GM18499 (cell line): ENCODE results near the gene SMC1B.
"Not testable (repeated sequence)": the region's sequence is repeated elsewhere in the genome, so short reads cannot be mapped to it uniquely, and the experiment has no call there.

ENCODE experiments used
- ATAC-seq: cut with Tn5 transposase; IDR thresholded peaks from one replicate; pipeline ENCODE4 v1.9.1; 2021; ENCODE audit warnings: moderate number of reproducible peaks; ENCODE audit not compliant: insufficient read depth, unreplicated experiment

SMC1B gene

DNA sequence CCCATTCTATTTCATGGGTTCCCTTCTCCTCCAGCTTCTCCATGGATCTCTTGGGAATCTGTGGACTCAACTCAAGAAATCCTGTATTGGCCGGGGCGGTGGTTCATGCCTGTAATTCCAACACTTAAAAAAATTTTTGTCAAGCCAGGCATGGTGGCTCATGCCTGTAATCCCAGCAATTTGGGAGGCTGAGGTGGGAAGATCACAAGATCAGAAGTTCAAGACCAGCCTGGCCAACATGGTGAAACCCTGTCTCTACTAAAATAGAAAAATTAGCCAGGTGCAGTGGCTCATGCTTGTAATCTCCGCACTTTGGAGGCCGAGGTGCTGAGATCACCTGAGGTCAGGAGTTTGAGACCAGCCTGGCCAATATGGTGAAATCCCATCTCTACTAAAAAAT is 34.2 kb upstream of the SMC1B start:
- ATAC-seq: not testable (repeated sequence)

GRCh38 chr22:45446216-45446615 is 32.8 kb upstream of the SMC1B start:
- no peak for ATAC-seq

DNA sequence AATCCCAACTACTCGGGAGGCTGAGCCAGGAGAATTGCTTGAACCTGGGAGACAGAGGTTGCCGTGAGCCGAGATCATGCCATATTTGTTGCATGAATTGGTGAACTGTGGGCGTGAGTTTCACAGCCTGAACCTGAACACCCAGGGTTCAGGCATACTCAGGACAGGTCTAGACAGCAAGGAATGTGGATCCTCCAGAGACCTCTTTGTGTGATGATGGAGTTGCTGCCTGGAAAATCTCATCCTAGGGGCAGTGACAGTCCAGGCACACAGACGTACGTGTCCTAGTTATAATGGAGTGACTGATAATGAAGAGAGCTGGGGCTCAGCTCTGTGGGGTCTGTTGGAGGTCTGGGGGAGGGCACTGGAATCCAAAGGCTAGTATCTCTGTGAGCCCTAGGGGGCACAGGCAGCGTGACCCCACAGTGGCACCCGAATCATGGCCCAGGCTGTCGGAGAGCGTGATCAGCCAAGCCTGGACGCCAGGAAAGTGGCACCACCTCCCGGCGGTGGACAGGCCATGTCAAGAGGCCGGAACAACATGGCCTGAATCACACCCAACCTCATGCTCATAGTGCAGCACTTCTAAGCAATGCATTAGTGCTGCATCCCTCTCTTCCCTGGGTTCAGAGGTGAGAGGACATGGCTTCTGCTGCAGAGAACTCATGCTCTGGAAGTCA is 31.8 kb upstream of the SMC1B start:
- no peak for ATAC-seq

- ATAC-seq: no peak
These were observed 30.8 kb upstream of the SMC1B start for GRCh38 chr22:45444168-45444567.

GRCh38 chr22:45442116-45442515 is 28.7 kb upstream of the SMC1B start:
- no peak for ATAC-seq

GRCh38 chr22:45441138-45441537 is 27.7 kb upstream of the SMC1B start:
- no peak for ATAC-seq

GRCh38 chr22:45440688-45441087 is 27.3 kb upstream of the SMC1B start:
- not testable (repeated sequence) for ATAC-seq

- ATAC-seq: no peak
These were observed 24.9 kb upstream of the SMC1B start for GRCh38 chr22:45438336-45438735.

DNA sequence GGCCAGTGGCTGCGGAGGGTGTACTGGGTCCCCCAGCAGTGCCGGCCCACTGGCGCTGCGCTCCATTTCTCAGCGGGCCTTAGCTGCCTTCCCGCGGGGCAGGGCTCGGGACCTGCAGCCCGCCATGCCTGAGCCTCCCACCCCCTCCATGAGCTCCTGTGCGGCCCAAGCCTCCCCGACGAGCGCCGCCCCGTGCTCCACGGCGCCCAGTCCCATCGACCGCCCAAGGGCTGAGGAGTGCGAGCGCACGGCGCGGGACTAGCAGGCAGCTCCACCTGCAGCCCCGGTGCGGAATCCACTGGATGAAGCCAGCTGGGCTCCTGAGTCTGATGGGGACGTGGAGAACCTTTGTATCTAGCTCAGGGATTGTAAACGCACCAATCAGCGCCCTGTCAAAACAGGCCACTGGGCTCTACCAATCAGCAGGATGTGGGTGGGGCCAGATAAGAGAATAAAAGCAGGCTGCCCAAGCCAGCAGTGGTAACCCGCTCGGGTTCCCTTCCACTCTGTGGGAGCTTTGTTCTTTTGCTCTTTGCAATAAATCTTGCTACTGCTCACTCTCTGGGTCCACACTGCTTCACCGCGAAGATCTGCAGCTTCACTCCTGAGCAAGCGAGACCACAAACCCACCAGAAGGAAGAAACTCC is 23.6 kb upstream of the SMC1B start:
- ATAC-seq: not testable (repeated sequence)

DNA sequence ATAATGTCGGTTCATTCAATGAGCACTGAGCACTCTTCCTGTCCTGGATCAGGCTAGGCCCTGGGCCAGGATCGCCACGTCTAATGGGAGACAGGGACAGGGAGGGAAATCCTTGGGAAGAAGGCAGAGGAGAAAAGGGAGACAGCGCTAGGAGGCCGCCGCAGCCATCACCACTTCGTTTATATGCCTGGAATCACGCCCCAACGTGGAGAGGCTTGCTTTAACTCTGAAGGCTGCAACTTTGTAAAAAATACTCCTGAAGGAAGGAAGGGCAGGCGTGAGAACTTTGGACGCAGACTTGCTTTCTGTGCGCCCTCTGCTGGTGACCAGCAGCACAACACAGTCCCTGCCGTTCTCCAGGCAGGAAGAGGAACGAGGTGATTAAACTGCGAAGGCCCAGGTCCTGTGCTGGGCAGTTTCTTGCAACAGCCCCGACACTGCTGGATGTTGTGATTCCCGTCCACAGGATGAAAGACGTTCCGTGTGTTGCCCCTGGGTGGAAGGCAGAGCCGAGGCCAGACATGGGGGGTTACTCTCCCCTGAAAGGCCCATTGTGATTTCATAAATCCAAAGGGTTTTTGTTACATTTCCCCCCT is 22.2 kb upstream of the SMC1B start:
- ATAC-seq: no peak

GRCh38 chr22:45434981-45435380 is 21.6 kb upstream of the SMC1B start:
- ATAC-seq: no peak

DNA sequence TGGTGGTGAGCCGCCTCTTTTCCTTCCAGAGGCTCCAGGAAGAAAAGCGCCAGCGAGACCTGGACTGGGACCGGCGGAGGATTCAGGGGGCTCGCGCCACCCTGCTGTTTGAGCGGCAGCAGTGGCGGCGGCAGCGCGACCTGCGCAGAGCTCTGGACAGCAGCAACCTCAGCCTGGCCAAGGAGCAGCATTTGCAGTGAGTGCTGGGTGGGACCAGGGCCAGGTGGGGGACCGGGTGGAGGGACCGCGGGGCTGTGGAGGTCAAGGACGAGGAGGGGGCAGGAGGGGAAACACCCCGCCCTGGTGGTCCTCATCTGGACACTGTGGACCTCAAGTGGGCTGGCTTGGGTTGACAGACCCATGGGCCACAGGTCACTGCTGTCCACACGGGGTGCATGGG is 17.5 kb upstream of the SMC1B start:
- ATAC-seq: no peak

GRCh38 chr22:45429981-45430775 is 16.8 kb upstream of the SMC1B start:
- no peak for ATAC-seq

DNA sequence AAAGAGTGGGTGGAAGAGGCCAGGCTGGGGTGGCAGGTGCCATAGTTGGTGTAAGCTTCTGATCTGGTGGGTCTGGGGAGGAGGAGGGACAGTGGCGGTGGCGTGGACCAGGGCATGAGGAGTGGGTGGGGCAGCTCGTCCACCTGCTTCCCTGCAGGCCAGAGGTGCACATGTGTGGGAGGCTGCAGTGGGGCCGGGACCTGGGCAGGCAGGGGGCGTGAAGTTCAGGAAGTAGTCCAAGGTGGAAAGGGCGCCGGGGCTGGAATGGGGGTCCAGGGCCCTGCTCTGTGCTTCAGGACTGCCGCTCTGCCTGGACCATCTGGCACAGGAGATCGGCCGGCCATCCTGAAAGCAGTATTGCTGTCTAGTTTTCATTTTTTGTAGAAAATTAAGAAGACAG is 16.0 kb upstream of the SMC1B start:
- no peak for ATAC-seq

DNA sequence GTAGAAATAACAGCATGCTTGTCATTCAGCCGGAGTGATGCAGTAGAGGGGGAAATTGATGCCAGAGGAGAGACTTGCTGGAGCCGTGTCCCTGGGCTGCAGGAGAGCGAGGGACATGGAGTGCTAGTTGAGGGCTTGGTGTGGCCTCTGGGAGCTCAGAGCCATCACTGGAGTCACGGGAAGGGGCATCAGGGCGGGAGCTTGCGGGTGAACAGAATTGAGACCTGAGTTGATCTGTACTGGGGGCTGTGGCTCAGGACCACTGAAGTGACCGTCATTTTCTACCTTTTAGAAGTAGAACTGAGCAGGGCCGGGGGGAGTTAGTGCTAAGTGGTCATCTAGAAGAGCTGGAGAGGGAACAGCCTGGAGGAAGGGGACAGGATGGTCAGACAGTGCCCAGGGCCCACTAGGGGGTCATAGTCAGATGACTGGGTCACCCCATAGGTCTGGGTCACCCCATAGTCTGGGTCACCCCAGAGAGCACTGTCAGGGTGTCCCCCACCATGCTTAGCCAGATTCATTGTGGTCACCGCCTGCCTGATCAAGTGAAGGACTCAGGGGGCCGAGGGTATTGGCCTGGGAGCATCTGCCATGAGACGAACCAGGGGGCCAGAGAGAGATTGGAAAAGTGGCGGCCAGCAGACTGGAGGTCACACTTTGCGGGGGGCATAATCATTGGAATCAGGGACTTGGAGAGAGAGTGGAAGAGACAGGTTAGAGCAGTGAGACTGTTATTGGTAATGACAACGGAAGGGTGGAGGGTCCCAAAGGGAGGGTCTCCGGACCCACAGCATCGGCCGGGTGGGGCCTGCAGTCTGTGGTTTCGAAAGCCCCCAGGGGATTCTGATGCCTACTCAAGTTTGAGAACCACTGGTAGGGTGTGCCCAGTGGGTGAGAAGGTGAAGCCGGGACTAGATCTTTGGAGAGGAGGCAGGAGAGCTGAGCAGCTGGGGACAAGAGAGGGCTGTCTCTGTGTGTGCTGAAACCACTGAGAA is 15.3 kb upstream of the SMC1B start:
- no peak for ATAC-seq

GRCh38 chr22:45427114-45427513 is 13.7 kb upstream of the SMC1B start:
- no peak for ATAC-seq

DNA sequence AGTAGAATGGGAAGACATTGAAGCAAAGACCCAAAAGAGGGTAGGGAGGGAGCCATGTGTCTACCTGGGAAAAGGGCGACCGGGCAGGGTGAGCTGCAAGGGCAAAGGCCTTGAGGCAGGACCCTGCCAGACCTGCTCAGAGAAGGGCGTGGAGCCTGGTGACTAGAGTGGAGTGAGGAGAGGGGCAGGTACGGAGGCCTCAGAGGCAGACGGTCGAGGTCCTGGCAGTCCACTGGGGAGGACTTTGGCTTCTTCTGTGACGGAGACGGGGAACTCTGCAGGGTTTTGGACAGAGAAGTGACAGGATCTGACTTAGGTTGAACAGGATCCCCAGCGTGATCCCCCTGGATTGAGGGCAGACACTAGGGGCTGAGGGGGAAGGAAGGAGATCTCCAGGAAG is 13.0 kb upstream of the SMC1B start:
- no peak for ATAC-seq

DNA sequence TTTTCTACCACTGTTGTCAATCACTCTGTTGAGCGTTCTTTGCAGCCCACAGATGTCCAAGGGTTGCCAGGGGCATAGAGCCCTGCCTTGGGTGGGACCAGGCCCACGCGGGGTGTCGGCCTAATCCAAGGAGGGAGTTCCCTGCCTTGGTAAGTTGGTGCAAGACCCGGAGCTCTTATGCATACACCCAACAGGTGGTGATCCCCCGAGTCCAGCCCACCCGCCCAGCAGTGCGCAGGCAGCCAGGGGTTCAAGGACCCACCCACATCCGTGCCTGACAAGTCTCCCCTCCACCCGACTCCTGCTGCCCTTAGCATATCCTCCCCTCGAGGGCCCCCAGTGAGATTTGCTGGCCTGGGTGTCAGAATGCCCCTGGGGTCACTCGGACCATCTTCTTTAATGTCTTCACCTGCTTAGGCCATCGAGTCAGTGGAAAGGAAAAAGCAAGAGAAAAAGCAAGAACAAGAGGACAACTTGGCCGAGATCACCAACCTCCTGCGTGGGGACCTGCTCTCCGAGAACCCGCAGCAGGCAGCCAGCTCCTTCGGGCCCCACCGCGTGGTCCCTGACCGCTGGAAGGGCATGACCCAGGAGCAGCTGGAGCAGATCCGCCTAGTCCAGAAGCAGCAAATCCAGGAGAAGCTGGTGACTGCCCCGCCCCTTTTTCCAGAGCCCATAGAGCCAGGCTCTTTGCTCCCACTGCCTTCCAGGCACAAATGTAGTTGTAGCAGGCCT is 12.3 kb upstream of the SMC1B start:
- no peak for ATAC-seq

DNA sequence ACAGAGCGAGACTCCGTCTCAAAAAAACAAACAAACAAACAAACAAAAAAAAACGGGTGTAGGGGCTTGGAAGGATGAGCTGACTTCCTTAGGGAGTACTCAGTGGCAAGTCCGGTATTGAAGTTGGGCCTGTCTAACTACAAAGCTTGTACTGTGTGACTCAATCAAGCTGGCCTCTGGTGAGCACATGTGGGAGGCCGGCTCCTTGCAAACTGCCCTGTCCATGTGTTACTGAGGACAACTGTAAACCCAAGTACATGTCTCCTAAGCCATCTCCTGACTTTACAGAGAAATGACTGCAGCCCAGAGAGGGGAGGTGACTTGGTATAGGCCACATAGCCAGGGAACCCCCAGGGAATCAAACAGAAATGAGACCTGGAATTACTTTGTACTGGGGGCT is 11.7 kb upstream of the SMC1B start:
- no peak for ATAC-seq
